MCF 10A (cell line): ENCODE measurements around the gene TMEM170B. TPM values are rescaled to one million over a fixed set of nuclear protein-coding genes. Genes with fewer than 3 reads are reported as not detected.
A peak's percentile ranks its signal among the peaks of the same experiment; 100 is the strongest.

ENCODE experiments used
- BruUV-seq: library from RNA; stranded (reverse); fragments of 400-500 nt; replicated peaks from 2 replicates; lab custom pipeline; 2021; lab: Mats Ljungman, UMichigan
- CTCF ChIA-PET: fragments of 300-600 bp; sonication (Branson Sonifier 250); formaldehyde crosslinking; extraction: SDS; loops from one replicate; lab custom pipeline; 2021; ENCODE audit warnings: antibody characterized with exemption, inconsistent platforms; lab: Yijun Ruan, JAX
- POLR2A ChIA-PET: fragments of 300-600, 350-650 bp; sonication (Branson Sonifier 250); formaldehyde crosslinking; extraction: SDS; loops from one replicate; lab custom pipeline; 2020; ENCODE audit warnings: antibody characterized with exemption, inconsistent platforms; lab: Yijun Ruan, JAX
- DNase-seq: peaks from one replicate; pipeline ENCODE4 v3.0.0-alpha.2; 2018; ENCODE audit not compliant: unreplicated experiment
- H3K27ac Mint-ChIP-seq: one replicate; pipeline ENCODE4 v1.8.0; 2022; ENCODE audit warnings: mild to moderate bottlenecking, low read depth, mixed read lengths; ENCODE audit not compliant: unreplicated experiment
- H3K27me3 Mint-ChIP-seq: one replicate; pipeline ENCODE4 v1.8.0; 2022; ENCODE audit warnings: mixed read lengths; ENCODE audit not compliant: insufficient read depth, unreplicated experiment
- H3K36me3 Mint-ChIP-seq: one replicate; pipeline ENCODE4 v1.8.0; 2022; ENCODE audit warnings: mild to moderate bottlenecking, moderate library complexity, mixed read lengths; ENCODE audit not compliant: insufficient read depth, unreplicated experiment
- H3K4me1 Mint-ChIP-seq: one replicate; pipeline ENCODE4 v1.8.0; 2022; ENCODE audit warnings: mixed read lengths; ENCODE audit not compliant: insufficient read depth, unreplicated experiment
- H3K4me3 Mint-ChIP-seq: one replicate; pipeline ENCODE4 v1.8.0; 2022; ENCODE audit warnings: mild to moderate bottlenecking, moderate library complexity, mixed read lengths; ENCODE audit not compliant: unreplicated experiment
- H3K9me3 Mint-ChIP-seq: one replicate; pipeline ENCODE4 v1.8.0; 2022; ENCODE audit warnings: mixed read lengths; ENCODE audit not compliant: unreplicated experiment
- intact Hi-C: fragments of 100-400 bp; cut with micrococcal nuclease; formaldehyde crosslinking; loops from 2 replicates; pipeline ENCODE4 v1.14.1; 2022
- total RNA-seq: library from RNA; stranded (reverse); gene quantifications from 2 replicates; pipeline ENCODE4 v1.2.3, GENCODE V29; 2022
- TF ChIP-seq, protein P1 (sequence below): fragments of 200-600 bp; IDR thresholded peaks from one replicate; pipeline ENCODE4 v1.8.0; 2022; ENCODE audit warnings: antibody characterized with exemption, mild to moderate bottlenecking; ENCODE audit not compliant: unreplicated experiment

Gene TMEM170B
- total RNA-seq, 1 experiment from 2014 or later, result 0.70 TPM

DNA sequence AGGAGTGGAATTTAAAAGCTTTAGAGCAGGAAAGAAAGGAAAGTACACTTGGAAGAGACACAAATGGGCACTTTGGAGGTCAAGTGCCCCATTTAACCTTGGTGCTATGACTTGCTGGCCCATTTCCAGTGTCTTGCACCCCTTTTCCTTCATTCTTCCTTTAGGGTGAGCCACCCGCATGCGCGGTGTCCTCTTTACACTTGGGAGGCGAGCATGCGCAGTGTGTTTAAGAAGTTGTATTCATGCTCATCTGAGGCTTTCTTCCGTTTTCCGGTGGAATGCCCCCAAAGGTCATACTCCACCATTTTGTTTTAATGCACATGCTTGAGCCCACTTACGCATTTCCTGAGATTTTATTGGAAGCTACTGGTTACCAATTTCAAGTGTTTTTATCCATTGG lies 29.1 kb downstream of the TMEM170B start:
- Mint-ChIP-seq H3K4me1 (no peaks in the 10 kb centered on the region), H3K4me3 (no peak overlapping the region), H3K27me3 (no peaks in the 10 kb centered on the region), H3K9me3 (no peaks in the 10 kb centered on the region), H3K27ac (no peak overlapping the region), H3K36me3 (no peaks in the 10 kb centered on the region)
- BruUV-seq, result no TSS peak
- TF ChIP-seq, protein P1, sequence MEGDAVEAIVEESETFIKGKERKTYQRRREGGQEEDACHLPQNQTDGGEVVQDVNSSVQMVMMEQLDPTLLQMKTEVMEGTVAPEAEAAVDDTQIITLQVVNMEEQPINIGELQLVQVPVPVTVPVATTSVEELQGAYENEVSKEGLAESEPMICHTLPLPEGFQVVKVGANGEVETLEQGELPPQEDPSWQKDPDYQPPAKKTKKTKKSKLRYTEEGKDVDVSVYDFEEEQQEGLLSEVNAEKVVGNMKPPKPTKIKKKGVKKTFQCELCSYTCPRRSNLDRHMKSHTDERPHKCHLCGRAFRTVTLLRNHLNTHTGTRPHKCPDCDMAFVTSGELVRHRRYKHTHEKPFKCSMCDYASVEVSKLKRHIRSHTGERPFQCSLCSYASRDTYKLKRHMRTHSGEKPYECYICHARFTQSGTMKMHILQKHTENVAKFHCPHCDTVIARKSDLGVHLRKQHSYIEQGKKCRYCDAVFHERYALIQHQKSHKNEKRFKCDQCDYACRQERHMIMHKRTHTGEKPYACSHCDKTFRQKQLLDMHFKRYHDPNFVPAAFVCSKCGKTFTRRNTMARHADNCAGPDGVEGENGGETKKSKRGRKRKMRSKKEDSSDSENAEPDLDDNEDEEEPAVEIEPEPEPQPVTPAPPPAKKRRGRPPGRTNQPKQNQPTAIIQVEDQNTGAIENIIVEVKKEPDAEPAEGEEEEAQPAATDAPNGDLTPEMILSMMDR, result no peak
- CTCF ChIA-PET, result interaction anchor here (1.2 to 3.9 kb wide), 4 partner anchors 9 to 70 kb away, joined by 3 to 19 read pairs (median 4); no protein-coding TSS in a partner anchor
- DNase-seq, result no peak
- POLR2A ChIA-PET, result no interaction called here
- intact Hi-C loops, result no loop called here

- CTCF ChIA-PET, result interaction anchor here (1.2 to 1.3 kb wide), 2 partner anchors 8 to 73 kb away, joined by 3 to 6 read pairs; no protein-coding TSS in a partner anchor
Measured at GRCh38 chr6:11571073-11571472, 33.5 kb downstream of the TMEM170B start.

GRCh38 chr6:11575408-11576033 lies 38.0 kb downstream of the TMEM170B start:
- DNase-seq, result peak; percentile 86
- POLR2A ChIA-PET, result interaction anchor here (0.7 to 1.5 kb wide), 6 partner anchors 34 to 480 kb away, joined by 3 to 6 read pairs (median 3); no protein-coding TSS in a partner anchor
- CTCF ChIA-PET, result interaction anchor here (0.5 to 2.0 kb wide), 40 partner anchors 9 to 1066 kb away, joined by 3 to 21 read pairs (median 3); partner anchors contain the start of gene EDN1
- Mint-ChIP-seq H3K27ac (no peak overlapping the region), H3K4me3 (peak overlapping the region; percentile 12), H3K27me3 (no peaks in the 10 kb centered on the region), H3K9me3 (no peaks in the 10 kb centered on the region), H3K36me3 (no peaks in the 10 kb centered on the region), H3K4me1 (no peaks in the 10 kb centered on the region)
- intact Hi-C loops, result loop anchor here (1.0 to 10.0 kb wide), 3 partner anchors 431 to 624 kb away; partner anchors contain the start of gene SMIM13
- TF ChIP-seq, protein P1, result peak; percentile 86
- BruUV-seq, result no TSS peak

More at GRCh38 chr6:11571073-11571472, 33.5 kb downstream of the TMEM170B start:
- POLR2A ChIA-PET, result no interaction called here
- no peak for DNase-seq
- H3K36me3 Mint-ChIP-seq, result no peaks in the 10 kb centered on the region
- no peak overlapping the region for H3K4me3 Mint-ChIP-seq
- TF ChIP-seq, protein P1, result no peak
- intact Hi-C loops, result loop anchor here (10.0 kb wide), 1 partner anchor 476 kb away; the partner anchor contains the start of gene SMIM13
- H3K9me3 Mint-ChIP-seq, result no peaks in the 10 kb centered on the region
- BruUV-seq, result no TSS peak
- no peak overlapping the region for H3K27ac Mint-ChIP-seq
- H3K4me1 Mint-ChIP-seq, result no peaks in the 10 kb centered on the region
- H3K27me3 Mint-ChIP-seq, result no peaks in the 10 kb centered on the region

DNA sequence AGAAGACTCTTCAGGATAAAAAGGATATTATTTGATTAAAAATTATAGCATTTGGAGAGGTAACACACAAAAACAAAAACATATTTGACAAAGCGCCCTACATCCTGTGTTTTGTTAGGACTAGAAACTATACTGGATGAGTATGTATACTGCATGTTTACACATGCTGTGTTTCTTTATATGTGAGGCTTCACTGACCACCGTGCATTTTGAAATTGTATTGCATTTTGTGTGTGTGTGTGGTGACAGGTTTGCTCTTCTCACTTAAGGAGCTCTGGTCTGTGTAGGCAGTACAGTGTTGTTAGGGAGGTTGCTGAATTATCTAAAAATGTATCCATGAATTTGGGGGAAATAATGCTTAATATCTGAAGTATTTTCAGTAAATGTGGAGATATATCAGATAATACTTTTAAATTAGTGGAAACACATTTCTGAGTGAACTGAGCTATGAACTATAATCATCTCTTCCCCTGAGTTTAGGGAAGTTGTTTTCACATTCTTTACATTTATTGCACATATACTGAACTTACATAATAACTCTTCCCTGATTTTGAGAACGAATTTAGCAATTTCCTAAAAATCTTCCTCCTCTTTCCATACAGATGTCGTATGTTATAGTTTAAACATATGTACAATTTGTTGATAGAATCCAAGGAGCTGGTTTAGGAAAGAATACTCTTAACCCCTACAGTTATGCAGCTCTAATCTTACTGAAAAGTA lies 43.3 kb downstream of the TMEM170B start:
- TF ChIP-seq, protein P1, result no peak
- POLR2A ChIA-PET, result interaction anchor here (0.6 to 0.7 kb wide), 2 partner anchors 435 to 1137 kb away, joined by 3 read pairs; no protein-coding TSS in a partner anchor
- intact Hi-C loops, result no loop called here
- no peak for DNase-seq
- no peaks in the 10 kb centered on the region for H3K9me3 Mint-ChIP-seq
- H3K27me3 Mint-ChIP-seq, result no peaks in the 10 kb centered on the region
- no TSS peak for BruUV-seq
- no peaks in the 10 kb centered on the region for H3K4me1 Mint-ChIP-seq
- H3K36me3 Mint-ChIP-seq, result no peaks in the 10 kb centered on the region
- CTCF ChIA-PET, result interaction anchor here (0.5 to 1.8 kb wide), 3 partner anchors 35 to 84 kb away, joined by 4 to 10 read pairs (median 5); no protein-coding TSS in a partner anchor
- no peak overlapping the region for H3K4me3 Mint-ChIP-seq
- no peak overlapping the region for H3K27ac Mint-ChIP-seq
